DMS153 treated with DMSO at 0.1 percent for 48 hours (cell line): ENCODE measurements around the gene HPN.
"Not testable (repeated sequence)": the region's sequence is repeated elsewhere in the genome, so short reads cannot be mapped to it uniquely, and the experiment has no call there.

ENCODE experiments used
- DNase-seq: peaks from one replicate; lab custom pipeline; 2025; ENCODE audit not compliant: unreplicated experiment; lab: John Stamatoyannopoulos, UW

HPN gene

GRCh38 chr19:35008891-35009341 lies 32.6 kb upstream of the HPN start:
- no peak for DNase-seq

- DNase-seq: no peak
Observed at GRCh38 chr19:35009424-35010415, 31.8 kb upstream of the HPN start.

GRCh38 chr19:35011091-35011689 lies 30.3 kb upstream of the HPN start:
- DNase-seq: no peak

- DNase-seq: no peak
Observed at GRCh38 chr19:35011737-35012682, 29.5 kb upstream of the HPN start.

- DNase-seq: no peak
Observed at GRCh38 chr19:35013041-35013819, 28.3 kb upstream of the HPN start.

- DNase-seq: no peak
Observed at GRCh38 chr19:35013820-35014754, 27.4 kb upstream of the HPN start.

GRCh38 chr19:35014774-35015173 lies 26.7 kb upstream of the HPN start:
- not testable (repeated sequence) for DNase-seq

GRCh38 chr19:35015270-35015953 lies 26.1 kb upstream of the HPN start:
- no peak for DNase-seq

- no peak for DNase-seq
Observed at GRCh38 chr19:35015954-35016351, 25.6 kb upstream of the HPN start.

GRCh38 chr19:35017507-35017906 lies 24.0 kb upstream of the HPN start:
- no peak for DNase-seq

- no peak for DNase-seq
Observed at GRCh38 chr19:35018379-35018778, 23.1 kb upstream of the HPN start.

GRCh38 chr19:35019144-35019543 lies 22.4 kb upstream of the HPN start:
- DNase-seq: no peak

GRCh38 chr19:35021016-35021415 lies 20.5 kb upstream of the HPN start:
- no peak for DNase-seq

GRCh38 chr19:35021596-35021995 lies 19.9 kb upstream of the HPN start:
- DNase-seq: no peak

GRCh38 chr19:35022460-35022859 lies 19.1 kb upstream of the HPN start:
- no peak for DNase-seq

- no peak for DNase-seq
Observed at GRCh38 chr19:35023428-35023827, 18.1 kb upstream of the HPN start.

- DNase-seq: no peak
Observed at GRCh38 chr19:35024095-35024494, 17.4 kb upstream of the HPN start.

- no peak for DNase-seq
Observed at GRCh38 chr19:35025969-35026368, 15.6 kb upstream of the HPN start.

GRCh38 chr19:35026418-35026817 lies 15.1 kb upstream of the HPN start:
- DNase-seq: no peak
